Measurements from ENCODE around the gene MAML3.

Gene MAML3

GRCh38 chr4:139774759-139775487 is 379.1 kb downstream of the MAML3 start:
- H3K27ac ChIP-seq (replicated peaks), result no peak overlapping the region
- TF ChIP-seq GABPA (IDR thresholded peaks at IDR 0.05; ENCODE audit: low read depth) (no peak), SPI1 (IDR thresholded peaks at IDR 0.05; ENCODE audit: borderline replicate concordance, low read depth) (no peak), REST (IDR thresholded peaks at IDR 0.05; ENCODE audit: insufficient replicate concordance, low read depth) (no peak), CTCF (IDR thresholded peaks at IDR 0.05; ENCODE audit: insufficient read depth, low read length) (no peak), POLR2AphosphoS5 (IDR thresholded peaks at IDR 0.05; ENCODE audit: low read depth) (no peak)

GRCh38 chr4:139773560-139774318 is 380.2 kb downstream of the MAML3 start:
- DNase-seq (ENCODE audit: low read depth in 1 of 2, low spot score in 1 of 2), result no peak
- H3K27me3 ChIP-seq (ENCODE audit: insufficient read depth, poor library complexity, severe bottlenecking), result no peaks in the 10 kb centered on the region
- no peak for TF ChIP-seq POLR2AphosphoS5 (IDR thresholded peaks at IDR 0.05; ENCODE audit: low read depth)
- no peak for TF ChIP-seq GABPA (IDR thresholded peaks at IDR 0.05; ENCODE audit: low read depth)
- no peak for TF ChIP-seq CTCF (IDR thresholded peaks at IDR 0.05; ENCODE audit: insufficient read depth, low read length)
- no peak for TF ChIP-seq SPI1 (IDR thresholded peaks at IDR 0.05; ENCODE audit: borderline replicate concordance, low read depth)
- TF ChIP-seq REST (IDR thresholded peaks at IDR 0.05; ENCODE audit: insufficient replicate concordance, low read depth), result no peak
- no peak overlapping the region for H3K27ac ChIP-seq (replicated peaks)
- no peak overlapping the region for H3K4me3 ChIP-seq (replicated peaks; ENCODE audit: insufficient read depth, low read length)

More at GRCh38 chr4:139774759-139775487, 379.1 kb downstream of the MAML3 start:
- Histone ChIP-seq H3K4me3 (replicated peaks; ENCODE audit: insufficient read depth, low read length) (no peak overlapping the region), H3K27me3 (ENCODE audit: insufficient read depth, poor library complexity, severe bottlenecking) (no peaks in the 10 kb centered on the region)
- no peak for DNase-seq (ENCODE audit: low read depth in 1 of 2, low spot score in 1 of 2)

DNA sequence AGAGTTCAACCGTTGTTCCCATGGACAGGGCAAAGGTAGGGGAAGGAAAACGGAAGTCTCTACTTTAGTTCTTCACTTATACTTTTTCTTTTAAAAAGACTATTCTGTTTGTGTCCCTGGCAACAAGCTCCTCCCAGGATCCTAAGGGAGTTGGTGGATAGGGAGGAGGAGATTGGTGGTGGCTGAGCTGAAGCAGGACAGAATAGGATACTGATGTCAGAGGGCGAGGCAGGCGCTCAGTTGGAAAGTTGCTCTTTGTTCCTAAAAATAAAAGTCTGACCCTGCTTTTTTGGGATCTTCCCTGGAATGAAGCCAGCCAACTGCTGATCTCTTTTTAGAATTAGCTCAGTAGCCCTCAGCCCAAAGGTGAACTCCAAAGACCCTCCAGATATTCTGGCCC is 383.6 kb downstream of the MAML3 start:
- Histone ChIP-seq H3K4me3 (replicated peaks; ENCODE audit: insufficient read depth, low read length) (no peak overlapping the region), H3K27me3 (ENCODE audit: insufficient read depth, poor library complexity, severe bottlenecking) (no peaks in the 10 kb centered on the region), H3K27ac (replicated peaks) (no peak overlapping the region)
- no peak for DNase-seq (ENCODE audit: low read depth in 1 of 2, low spot score in 1 of 2)
- TF ChIP-seq SPI1 (IDR thresholded peaks at IDR 0.05; ENCODE audit: borderline replicate concordance, low read depth) (no peak), CTCF (IDR thresholded peaks at IDR 0.05; ENCODE audit: insufficient read depth, low read length) (no peak), REST (IDR thresholded peaks at IDR 0.05; ENCODE audit: insufficient replicate concordance, low read depth) (no peak), POLR2AphosphoS5 (IDR thresholded peaks at IDR 0.05; ENCODE audit: low read depth) (no peak), GABPA (IDR thresholded peaks at IDR 0.05; ENCODE audit: low read depth) (no peak)

All from HL-60 (cell line).